D721Med (cell line): Measurements from ENCODE around the gene KRT72.

ENCODE experiments used
- DNase-seq: peaks from one replicate; pipeline ENCODE4 v3.0.0; 2011; ENCODE audit warnings: low spot score; ENCODE audit not compliant: insufficient read length
- FAIRE-seq: peaks from 2 replicates; lab custom pipeline; 2011; peaks lifted over from hg19 to GRCh38; lab: Jason Lieb, UNC
- TF ChIP-seq, protein P1 (sequence below): IDR thresholded peaks from 2 replicates; pipeline ENCODE4 v1.5.1; 2012; ENCODE audit warnings: mild to moderate bottlenecking, control low read depth; ENCODE audit not compliant: insufficient read depth; ENCODE audit errors: missing control alignments

KRT72 gene

DNA sequence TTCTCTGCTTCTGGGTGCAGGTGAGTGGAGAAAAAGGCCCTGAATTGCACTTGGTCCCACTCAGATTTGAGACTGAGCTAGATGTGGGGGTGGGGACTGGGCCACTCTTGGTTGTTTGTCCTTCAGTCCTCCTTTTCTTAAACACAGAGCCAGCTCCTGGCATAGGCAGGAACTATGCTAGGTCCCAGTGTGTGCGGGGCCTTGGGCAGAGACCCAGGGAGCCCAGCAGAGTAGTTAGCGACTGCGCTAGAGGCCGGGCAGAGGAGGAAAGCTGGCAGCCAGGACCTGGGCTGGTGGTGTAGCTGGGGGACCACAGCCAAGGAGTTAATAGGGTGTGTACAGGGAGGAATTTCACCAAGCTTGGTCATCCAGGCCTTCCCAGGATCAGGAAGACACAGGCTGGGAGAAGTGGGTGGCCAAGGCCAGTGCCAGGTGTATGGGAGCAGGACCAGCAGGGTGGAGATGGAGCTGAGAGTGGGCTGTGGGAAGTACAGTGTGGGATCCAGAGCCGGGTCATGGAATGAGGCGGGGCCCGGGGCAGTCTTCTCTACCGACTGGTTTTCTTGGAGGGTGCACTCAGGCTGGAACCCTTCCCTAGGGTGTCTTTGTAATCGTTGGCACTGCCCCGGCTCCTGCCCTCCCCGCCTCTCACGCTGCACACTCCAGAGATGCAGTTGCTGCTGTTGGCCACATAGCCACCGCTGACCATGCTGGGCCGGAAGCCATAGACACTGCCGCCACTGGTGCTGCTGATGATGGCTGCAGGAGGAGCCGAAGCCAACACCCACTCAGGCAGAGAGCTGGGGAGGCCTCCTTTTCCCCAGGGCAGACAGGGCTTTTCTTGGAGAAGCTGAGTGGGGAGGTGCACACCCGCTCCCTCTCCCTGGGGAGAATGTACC lies 57.0 kb downstream of the KRT72 start:
- no peak for FAIRE-seq
- TF ChIP-seq, protein P1, sequence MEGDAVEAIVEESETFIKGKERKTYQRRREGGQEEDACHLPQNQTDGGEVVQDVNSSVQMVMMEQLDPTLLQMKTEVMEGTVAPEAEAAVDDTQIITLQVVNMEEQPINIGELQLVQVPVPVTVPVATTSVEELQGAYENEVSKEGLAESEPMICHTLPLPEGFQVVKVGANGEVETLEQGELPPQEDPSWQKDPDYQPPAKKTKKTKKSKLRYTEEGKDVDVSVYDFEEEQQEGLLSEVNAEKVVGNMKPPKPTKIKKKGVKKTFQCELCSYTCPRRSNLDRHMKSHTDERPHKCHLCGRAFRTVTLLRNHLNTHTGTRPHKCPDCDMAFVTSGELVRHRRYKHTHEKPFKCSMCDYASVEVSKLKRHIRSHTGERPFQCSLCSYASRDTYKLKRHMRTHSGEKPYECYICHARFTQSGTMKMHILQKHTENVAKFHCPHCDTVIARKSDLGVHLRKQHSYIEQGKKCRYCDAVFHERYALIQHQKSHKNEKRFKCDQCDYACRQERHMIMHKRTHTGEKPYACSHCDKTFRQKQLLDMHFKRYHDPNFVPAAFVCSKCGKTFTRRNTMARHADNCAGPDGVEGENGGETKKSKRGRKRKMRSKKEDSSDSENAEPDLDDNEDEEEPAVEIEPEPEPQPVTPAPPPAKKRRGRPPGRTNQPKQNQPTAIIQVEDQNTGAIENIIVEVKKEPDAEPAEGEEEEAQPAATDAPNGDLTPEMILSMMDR, result no peak
- no peak for DNase-seq

DNA sequence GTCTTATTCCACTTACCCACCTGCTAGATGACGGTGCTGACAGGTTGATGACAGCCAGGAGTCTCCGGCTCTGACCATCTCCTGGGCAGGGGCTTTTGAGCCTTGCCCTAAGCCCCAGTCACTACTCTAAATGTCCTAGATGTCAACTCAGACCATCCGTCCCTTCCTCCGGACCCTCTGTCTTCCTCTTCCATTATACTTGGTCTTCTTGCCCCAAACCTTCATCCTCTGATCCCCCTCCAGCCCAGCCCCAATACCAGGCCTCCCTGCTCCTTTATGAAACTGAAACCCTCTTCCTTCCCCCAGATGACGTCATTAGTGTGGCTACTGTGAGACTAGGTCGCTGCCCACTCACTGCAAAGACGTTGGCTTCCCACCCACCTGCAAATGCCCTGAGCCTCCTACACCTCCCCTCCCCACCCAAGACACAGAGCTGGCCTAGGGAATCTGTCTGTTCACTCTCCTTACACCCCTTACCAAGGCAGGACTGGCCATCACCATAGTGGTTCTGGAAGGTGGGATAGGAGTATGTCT lies 58.4 kb downstream of the KRT72 start:
- TF ChIP-seq, protein P1, result no peak
- FAIRE-seq (no peak), DNase-seq (no peak)

DNA sequence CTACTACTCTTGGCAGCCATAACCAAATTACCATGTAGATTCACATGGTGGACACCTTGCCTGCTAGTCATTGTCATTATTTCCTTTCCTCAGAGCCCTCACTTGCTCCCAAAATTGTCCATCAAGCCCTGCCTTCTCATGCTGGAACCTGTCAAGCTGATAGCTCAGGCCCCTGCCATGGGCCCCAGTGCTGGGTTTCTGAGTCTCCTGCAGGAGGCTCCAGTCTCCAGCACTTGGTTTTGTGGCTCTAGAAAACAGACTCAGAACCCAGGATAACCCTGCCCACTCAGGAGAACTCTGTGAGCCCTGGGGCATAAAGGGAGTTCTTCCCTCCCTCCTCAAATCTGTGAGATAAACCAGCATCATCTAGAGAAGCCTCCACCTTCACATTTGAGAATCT lies 59.1 kb downstream of the KRT72 start:
- FAIRE-seq, result no peak
- DNase-seq, result no peak
- TF ChIP-seq, protein P1, result no peak

DNA sequence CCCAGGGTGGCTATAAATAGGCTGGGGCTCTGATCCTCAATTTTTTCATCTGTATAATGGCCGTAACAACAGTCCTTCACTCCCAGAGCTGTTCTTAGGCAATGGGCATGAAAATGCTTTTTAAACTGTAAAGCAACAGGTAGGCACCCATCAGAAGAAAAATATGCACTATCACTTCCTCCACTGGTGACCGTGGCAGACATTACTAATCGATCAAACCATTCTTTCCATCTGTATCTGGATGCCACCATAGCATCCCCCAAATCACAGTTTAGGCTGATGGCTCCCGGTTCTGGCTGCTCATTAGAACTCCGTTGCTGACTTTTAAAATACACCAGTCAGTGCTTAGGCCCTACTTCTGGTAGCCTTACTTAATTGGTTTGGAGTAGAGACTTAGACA lies 59.6 kb downstream of the KRT72 start:
- FAIRE-seq (no peak), DNase-seq (no peak)
- TF ChIP-seq, protein P1, result no peak

DNA sequence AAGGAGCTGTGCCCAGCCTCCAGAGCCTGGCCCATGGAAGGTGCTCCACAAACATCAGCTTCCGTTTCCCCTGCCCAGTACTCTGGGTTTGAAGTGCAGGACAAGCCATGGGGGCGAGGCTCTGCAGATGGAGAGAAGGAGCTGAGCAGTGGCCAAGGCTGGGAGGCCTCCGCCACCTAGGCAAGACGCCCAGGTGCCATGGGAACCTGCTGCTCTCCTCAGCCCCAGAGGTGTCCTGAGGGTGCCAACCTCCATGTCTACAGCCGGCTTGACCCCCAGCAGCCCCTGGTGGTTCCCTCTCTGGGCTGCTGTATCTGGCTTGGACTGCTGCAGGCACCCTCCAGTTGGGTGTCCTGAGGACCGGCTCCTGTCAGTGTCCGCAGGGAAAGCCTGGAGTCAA lies 60.7 kb downstream of the KRT72 start:
- TF ChIP-seq, protein P1, result no peak
- no peak for DNase-seq
- FAIRE-seq, result no peak

DNA sequence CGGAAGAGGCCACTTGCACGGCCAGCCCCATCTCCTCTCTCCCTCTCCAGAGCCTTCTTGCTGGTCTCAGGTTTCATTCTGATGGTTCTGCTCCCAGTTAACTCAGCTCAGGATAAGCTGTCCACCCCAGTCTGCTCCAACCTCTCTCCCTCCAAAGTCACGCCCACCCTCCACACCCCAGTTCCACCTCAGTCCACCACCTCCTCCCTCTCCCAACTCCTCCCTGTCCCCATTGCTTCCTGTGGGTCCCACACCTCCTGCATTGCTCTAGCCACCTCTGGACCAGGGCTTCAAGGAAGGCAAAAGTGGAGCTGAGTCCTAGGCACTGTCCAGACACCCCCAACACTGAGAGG lies 61.5 kb downstream of the KRT72 start:
- TF ChIP-seq, protein P1, result no peak
- FAIRE-seq (no peak), DNase-seq (no peak)
